Astrocyte (in vitro differentiated cells and primary cell): Measurements from ENCODE around the gene RASA2. TPM values are rescaled to one million over a fixed set of nuclear protein-coding genes. Genes with fewer than 3 reads are reported as not detected.

ENCODE experiments used
- DNase-seq: peaks from one replicate; pipeline ENCODE4 v3.0.0-alpha.2; 2010; ENCODE audit warnings: low read depth
- FAIRE-seq: peaks from 2 replicates; lab custom pipeline; 2011; peaks lifted over from hg19 to GRCh38; lab: Jason Lieb, UNC
- H2AFZ ChIP-seq: 2 replicates; pipeline ENCODE4 v1.6.0; 2012; ENCODE audit warnings: low read depth, low read length, inconsistent platforms
- H3K27ac ChIP-seq: 2 replicates; pipeline ENCODE4 v1.5.1; 2011; ENCODE audit warnings: low read depth, low read length, inconsistent platforms
- H3K27me3 ChIP-seq: 2 replicates; pipeline ENCODE4 v1.6.0; 2011; ENCODE audit warnings: low read length, inconsistent platforms; ENCODE audit not compliant: insufficient read depth
- H3K36me3 ChIP-seq: 2 replicates; pipeline ENCODE4 v1.5.1; 2011; ENCODE audit warnings: low read length, inconsistent platforms; ENCODE audit not compliant: insufficient read depth
- H3K4me1 ChIP-seq: 2 replicates; pipeline ENCODE4 v1.5.1; 2011; ENCODE audit warnings: low read length, inconsistent platforms; ENCODE audit not compliant: insufficient read depth
- H3K4me2 ChIP-seq: 2 replicates; pipeline ENCODE4 v1.6.0; 2012; ENCODE audit warnings: low read length, inconsistent platforms
- H3K4me3 ChIP-seq: 2 replicates; pipeline ENCODE4 v1.5.1; 2011; ENCODE audit warnings: low read depth, mild to moderate bottlenecking, low read length, inconsistent platforms; ENCODE audit not compliant: insufficient read depth
- H3K79me2 ChIP-seq: 2 replicates; pipeline ENCODE4 v1.6.0; 2012; ENCODE audit warnings: mild to moderate bottlenecking, low read length, inconsistent platforms; ENCODE audit not compliant: insufficient read depth
- H3K9ac ChIP-seq: 2 replicates; pipeline ENCODE4 v1.6.0; 2012; ENCODE audit warnings: mild to moderate bottlenecking, low read length, inconsistent platforms
- H3K9me3 ChIP-seq: 2 replicates; pipeline ENCODE4 v1.5.1; 2012; ENCODE audit warnings: low read depth, mild to moderate bottlenecking, low read length, inconsistent platforms; ENCODE audit not compliant: insufficient read depth
- H4K20me1 ChIP-seq: 2 replicates; pipeline ENCODE4 v1.6.0; 2012; ENCODE audit warnings: low read length, inconsistent platforms; ENCODE audit not compliant: insufficient read depth
- H3K27ac Mint-ChIP-seq: one replicate; pipeline ENCODE4 v1.8.0; 2021; ENCODE audit warnings: mild to moderate bottlenecking, mixed read lengths; ENCODE audit not compliant: unreplicated experiment
- H3K27me3 Mint-ChIP-seq: one replicate; pipeline ENCODE4 v1.8.0; 2021; ENCODE audit warnings: low read depth, mixed read lengths; ENCODE audit not compliant: unreplicated experiment
- H3K36me3 Mint-ChIP-seq: one replicate; pipeline ENCODE4 v1.8.0; 2021; ENCODE audit warnings: low read depth, mixed read lengths; ENCODE audit not compliant: unreplicated experiment
- H3K4me1 Mint-ChIP-seq: one replicate; pipeline ENCODE4 v1.8.0; 2021; ENCODE audit warnings: low read depth, mixed read lengths; ENCODE audit not compliant: unreplicated experiment
- H3K4me3 Mint-ChIP-seq: one replicate; pipeline ENCODE4 v1.8.0; 2021; ENCODE audit warnings: mild to moderate bottlenecking, moderate library complexity, mixed read lengths; ENCODE audit not compliant: unreplicated experiment
- H3K9me3 Mint-ChIP-seq: one replicate; pipeline ENCODE4 v1.8.0; 2021; ENCODE audit warnings: mild to moderate bottlenecking, mixed read lengths; ENCODE audit not compliant: unreplicated experiment
- EZH2 ChIP-seq: IDR thresholded peaks from 2 replicates; pipeline ENCODE4 v1.6.1; 2012; ENCODE audit warnings: mild to moderate bottlenecking, low read length, inconsistent platforms; ENCODE audit not compliant: insufficient read depth
- total RNA-seq: library from RNA; stranded (reverse); gene quantifications from 2 replicates; pipeline ENCODE4 v1.2.1, GENCODE V29; 2021
- TF ChIP-seq, protein P1 (sequence below): IDR thresholded peaks from 2 replicates; pipeline ENCODE4 v1.5.1; 2011; ENCODE audit warnings: low read depth, mild to moderate bottlenecking, inconsistent platforms, low read length, moderate library complexity; ENCODE audit not compliant: insufficient read depth

RASA2 gene
- total RNA-seq, 1 donor from 2014 or later: 19.0 TPM

- H3K27me3 Mint-ChIP-seq: no peaks in the 10 kb centered on the region
- H3K79me2 ChIP-seq: peaks cover 88% of the 10 kb centered on the region
- no peak overlapping the region for H3K9ac ChIP-seq
- no peaks in the 10 kb centered on the region for H3K27me3 ChIP-seq
- H3K27ac Mint-ChIP-seq: no peak overlapping the region
- H3K9me3 ChIP-seq: no peaks in the 10 kb centered on the region
- no peak overlapping the region for H3K4me2 ChIP-seq
- no peak overlapping the region for H2AFZ ChIP-seq
- H3K36me3 Mint-ChIP-seq: no peaks in the 10 kb centered on the region
- peaks cover 12% of the 10 kb centered on the region for H3K4me1 Mint-ChIP-seq
- no peak overlapping the region for H3K4me3 ChIP-seq
- no peaks in the 10 kb centered on the region for H3K36me3 ChIP-seq
- no peaks in the 10 kb centered on the region for H3K9me3 Mint-ChIP-seq
- no peak for FAIRE-seq
- H4K20me1 ChIP-seq: peaks cover 59% of the 10 kb centered on the region
- TF ChIP-seq, protein P1, sequence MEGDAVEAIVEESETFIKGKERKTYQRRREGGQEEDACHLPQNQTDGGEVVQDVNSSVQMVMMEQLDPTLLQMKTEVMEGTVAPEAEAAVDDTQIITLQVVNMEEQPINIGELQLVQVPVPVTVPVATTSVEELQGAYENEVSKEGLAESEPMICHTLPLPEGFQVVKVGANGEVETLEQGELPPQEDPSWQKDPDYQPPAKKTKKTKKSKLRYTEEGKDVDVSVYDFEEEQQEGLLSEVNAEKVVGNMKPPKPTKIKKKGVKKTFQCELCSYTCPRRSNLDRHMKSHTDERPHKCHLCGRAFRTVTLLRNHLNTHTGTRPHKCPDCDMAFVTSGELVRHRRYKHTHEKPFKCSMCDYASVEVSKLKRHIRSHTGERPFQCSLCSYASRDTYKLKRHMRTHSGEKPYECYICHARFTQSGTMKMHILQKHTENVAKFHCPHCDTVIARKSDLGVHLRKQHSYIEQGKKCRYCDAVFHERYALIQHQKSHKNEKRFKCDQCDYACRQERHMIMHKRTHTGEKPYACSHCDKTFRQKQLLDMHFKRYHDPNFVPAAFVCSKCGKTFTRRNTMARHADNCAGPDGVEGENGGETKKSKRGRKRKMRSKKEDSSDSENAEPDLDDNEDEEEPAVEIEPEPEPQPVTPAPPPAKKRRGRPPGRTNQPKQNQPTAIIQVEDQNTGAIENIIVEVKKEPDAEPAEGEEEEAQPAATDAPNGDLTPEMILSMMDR: no peak
- no peak for TF ChIP-seq EZH2
- DNase-seq: no peak
- no peak overlapping the region for H3K4me3 Mint-ChIP-seq
- H3K4me1 ChIP-seq: no peaks in the 10 kb centered on the region
- no peak overlapping the region for H3K27ac ChIP-seq
These were observed 11.9 kb downstream of the RASA2 start for GRCh38 chr3:141498598-141499223.

DNA sequence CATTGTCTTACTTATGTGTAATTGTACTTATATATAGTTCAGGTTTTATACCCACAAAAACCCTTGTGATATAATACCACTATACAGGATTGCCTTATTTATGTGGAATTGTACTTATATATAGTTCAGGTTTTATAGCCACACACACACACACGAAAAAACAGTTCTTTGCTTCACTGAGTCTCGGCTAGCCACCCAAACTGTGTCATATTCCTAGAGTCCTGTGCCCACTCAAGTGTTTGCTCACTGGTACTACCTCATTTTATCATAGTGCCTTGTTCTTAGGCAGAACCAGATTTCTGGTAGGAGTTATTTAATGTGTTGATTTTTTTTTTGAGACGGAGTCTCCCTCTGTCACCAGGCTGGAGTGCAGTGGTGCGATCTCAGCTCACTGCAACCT is 12.5 kb downstream of the RASA2 start:
- no peak overlapping the region for H3K4me3 Mint-ChIP-seq
- no peak overlapping the region for H3K27ac ChIP-seq
- no peak for FAIRE-seq
- no peaks in the 10 kb centered on the region for H3K27me3 ChIP-seq
- peaks cover 59% of the 10 kb centered on the region for H4K20me1 ChIP-seq
- H3K9me3 ChIP-seq: no peaks in the 10 kb centered on the region
- H3K4me1 ChIP-seq: no peaks in the 10 kb centered on the region
- no peak for DNase-seq
- H3K27me3 Mint-ChIP-seq: no peaks in the 10 kb centered on the region
- H3K4me3 ChIP-seq: no peak overlapping the region
- no peak overlapping the region for H3K4me2 ChIP-seq
- H3K9me3 Mint-ChIP-seq: no peaks in the 10 kb centered on the region
- TF ChIP-seq, protein P1: no peak
- TF ChIP-seq EZH2: no peak
- H3K27ac Mint-ChIP-seq: no peak overlapping the region
- H3K36me3 Mint-ChIP-seq: no peaks in the 10 kb centered on the region
- H2AFZ ChIP-seq: no peak overlapping the region
- peaks cover 88% of the 10 kb centered on the region for H3K79me2 ChIP-seq
- H3K36me3 ChIP-seq: no peaks in the 10 kb centered on the region
- H3K9ac ChIP-seq: no peak overlapping the region
- peaks cover 12% of the 10 kb centered on the region for H3K4me1 Mint-ChIP-seq

GRCh38 chr3:141499965-141500364 is 13.1 kb downstream of the RASA2 start:
- FAIRE-seq: no peak
- H3K27ac ChIP-seq: no peak overlapping the region
- no peaks in the 10 kb centered on the region for H3K9me3 Mint-ChIP-seq

More at GRCh38 chr3:141499965-141500364, 13.1 kb downstream of the RASA2 start:
- no peak overlapping the region for H3K27ac Mint-ChIP-seq
- no peaks in the 10 kb centered on the region for H3K9me3 ChIP-seq
- TF ChIP-seq EZH2: no peak
- TF ChIP-seq, protein P1: no peak
- H3K27me3 ChIP-seq: no peaks in the 10 kb centered on the region
- peaks cover 88% of the 10 kb centered on the region for H3K79me2 ChIP-seq
- no peak overlapping the region for H3K4me2 ChIP-seq
- no peaks in the 10 kb centered on the region for H3K36me3 Mint-ChIP-seq
- no peak overlapping the region for H3K4me3 Mint-ChIP-seq
- no peaks in the 10 kb centered on the region for H3K27me3 Mint-ChIP-seq
- H3K4me1 ChIP-seq: no peaks in the 10 kb centered on the region
- no peak for DNase-seq
- peaks cover 12% of the 10 kb centered on the region for H3K4me1 Mint-ChIP-seq
- no peaks in the 10 kb centered on the region for H3K36me3 ChIP-seq
- peaks cover 58% of the 10 kb centered on the region for H4K20me1 ChIP-seq
- no peak overlapping the region for H3K4me3 ChIP-seq
- no peak overlapping the region for H2AFZ ChIP-seq
- no peak overlapping the region for H3K9ac ChIP-seq
